GM21786 (cell line): ENCODE results near the gene MCHR2.
A peak's percentile ranks its signal among the peaks of the same experiment; 100 is the strongest.
"Not testable (repeated sequence)": the region's sequence is repeated elsewhere in the genome, so short reads cannot be mapped to it uniquely, and the experiment has no call there.

Experiments used
- ATAC-seq: cut with Tn5 transposase; IDR thresholded peaks from one replicate; pipeline ENCODE4 v1.9.1; 2021; ENCODE audit not compliant: unreplicated experiment

Gene MCHR2, protein sequence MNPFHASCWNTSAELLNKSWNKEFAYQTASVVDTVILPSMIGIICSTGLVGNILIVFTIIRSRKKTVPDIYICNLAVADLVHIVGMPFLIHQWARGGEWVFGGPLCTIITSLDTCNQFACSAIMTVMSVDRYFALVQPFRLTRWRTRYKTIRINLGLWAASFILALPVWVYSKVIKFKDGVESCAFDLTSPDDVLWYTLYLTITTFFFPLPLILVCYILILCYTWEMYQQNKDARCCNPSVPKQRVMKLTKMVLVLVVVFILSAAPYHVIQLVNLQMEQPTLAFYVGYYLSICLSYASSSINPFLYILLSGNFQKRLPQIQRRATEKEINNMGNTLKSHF

DNA sequence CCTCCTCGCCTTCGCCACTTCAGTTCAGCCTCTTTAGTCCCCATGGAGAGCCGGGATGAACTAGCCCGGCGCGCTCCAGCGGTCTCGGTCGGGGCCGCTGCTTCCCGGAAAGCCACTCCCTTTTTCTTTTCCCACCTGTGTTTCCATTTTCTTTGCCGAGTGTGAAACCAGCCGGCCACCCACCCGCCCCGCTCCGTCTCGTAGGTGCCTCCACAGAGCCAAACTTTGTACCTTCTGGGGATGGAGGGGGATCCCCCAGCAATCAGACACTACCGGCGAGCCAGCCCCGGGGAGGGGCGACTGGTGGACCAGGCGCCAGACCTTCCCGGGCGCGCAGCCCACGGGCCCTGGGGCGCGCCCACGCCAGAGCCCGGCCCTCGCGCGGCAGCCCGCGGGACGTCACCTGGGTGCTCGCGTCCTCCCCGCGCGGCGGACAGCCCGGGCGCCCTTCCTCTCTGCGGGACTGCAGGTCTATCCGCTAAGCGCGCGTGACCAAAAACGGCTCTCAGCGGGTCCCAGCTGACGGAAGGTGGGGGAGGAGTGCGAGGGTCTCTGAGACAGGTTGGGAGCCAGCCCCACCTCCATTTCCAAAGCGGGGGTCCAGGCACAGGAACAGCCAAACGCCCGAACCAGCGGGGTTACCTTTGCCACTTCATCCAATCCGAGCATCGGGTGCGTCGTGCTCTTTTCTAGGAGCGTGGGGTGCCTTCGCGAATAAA, at the start of gene MCHR2:
MCHR2 (minus strand) TSS at position 691 of the 719 bp plus-strand sequence. CDS start 38,076 bp downstream, outside the sequence.
- ATAC-seq = no peak

DNA sequence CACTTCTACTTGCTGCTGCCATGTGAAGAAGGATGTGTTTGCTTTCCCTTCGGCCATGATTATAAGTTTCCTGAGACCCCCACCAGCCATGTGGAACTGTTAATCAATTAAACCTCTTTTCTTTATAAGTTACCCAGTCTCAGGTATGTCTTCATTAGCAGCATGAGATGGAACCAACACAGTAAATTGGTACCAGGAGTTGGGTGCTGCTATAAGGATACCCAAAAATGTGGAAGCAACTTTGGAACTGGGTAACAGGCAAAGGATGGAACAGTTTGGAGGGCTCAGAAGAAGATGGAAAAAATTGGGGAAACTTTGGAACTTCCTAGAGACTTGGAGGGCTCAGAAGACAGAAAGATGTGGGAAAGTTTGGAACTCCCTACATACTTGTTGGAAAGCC, 44.5 kb upstream of the MCHR2 start:
- ATAC-seq = not testable (repeated sequence)

DNA sequence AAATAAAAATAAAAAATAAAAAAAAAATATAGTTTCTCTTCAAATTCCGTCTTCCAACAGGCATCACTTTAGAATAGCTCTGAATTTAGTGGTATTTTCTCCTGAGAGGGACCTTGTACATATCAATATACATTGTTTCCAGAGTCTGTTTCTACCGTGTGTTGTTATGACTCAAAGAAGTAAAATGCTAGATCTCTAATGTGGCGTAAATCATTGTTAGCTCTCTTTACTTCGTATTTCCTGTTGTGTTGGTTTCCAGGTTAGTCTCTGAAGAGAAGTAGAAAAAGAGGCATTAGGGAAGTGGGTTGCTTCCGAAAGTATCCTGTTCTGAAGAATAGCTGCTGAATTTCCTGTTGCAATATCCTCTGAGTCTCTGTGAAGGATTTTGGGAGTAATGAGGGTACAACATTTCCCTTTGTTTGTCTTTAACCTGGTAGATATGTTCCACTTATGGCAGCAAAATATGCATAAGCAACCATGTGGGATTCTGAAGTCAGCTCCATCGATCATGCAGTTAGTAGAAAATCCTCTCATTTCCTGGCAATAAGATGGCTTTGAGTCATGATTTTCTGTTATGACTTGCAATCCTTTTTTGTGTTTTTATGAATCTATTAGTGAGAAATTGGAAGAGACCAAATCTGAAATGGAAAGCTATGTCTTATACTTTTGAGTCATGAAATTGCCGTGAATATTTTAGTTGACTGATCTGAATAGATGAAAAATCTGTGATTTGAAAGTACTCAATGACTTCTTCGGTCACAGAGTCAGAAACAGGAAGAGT, 42.0 kb upstream of the MCHR2 start:
- ATAC-seq = peak; percentile 65

DNA sequence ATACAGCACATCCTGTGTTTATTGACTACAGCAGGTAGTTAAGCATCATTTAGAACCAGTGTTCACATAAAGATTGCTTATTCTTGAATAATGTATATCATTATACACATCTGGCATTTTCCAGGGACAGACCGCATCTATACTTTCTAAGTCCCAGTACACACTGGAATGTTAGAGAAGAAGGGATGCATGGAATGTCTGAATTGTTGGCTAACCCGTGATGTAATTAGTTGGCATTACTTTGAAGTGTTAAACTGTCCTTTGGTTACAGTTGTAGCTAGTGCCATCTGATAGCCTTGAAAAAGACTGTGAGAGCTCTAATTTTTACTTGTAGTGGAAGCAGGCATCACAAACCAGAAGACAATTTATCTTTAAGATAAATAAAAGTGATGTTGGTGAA, 29.8 kb upstream of the MCHR2 start:
- ATAC-seq = no peak

DNA sequence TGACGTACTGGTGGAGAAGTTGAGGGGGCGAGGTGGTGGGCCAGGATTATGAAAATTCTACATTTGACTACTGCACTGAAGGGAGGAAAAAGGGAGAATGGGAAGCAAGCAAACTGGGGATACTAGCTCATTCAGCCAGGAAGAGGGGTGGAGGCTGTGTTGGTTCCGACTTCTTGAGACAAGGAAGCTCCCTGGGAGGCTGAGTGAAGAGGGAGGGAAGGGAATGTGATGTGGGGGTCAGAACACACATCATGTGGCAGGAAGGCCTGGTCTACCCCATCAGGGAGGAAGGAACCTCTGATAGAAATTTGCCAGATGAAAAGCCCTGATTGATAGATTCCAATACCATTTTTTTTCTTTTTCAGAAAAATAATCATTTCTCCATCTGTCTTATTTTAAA, 28.8 kb upstream of the MCHR2 start:
- ATAC-seq = no peak

DNA sequence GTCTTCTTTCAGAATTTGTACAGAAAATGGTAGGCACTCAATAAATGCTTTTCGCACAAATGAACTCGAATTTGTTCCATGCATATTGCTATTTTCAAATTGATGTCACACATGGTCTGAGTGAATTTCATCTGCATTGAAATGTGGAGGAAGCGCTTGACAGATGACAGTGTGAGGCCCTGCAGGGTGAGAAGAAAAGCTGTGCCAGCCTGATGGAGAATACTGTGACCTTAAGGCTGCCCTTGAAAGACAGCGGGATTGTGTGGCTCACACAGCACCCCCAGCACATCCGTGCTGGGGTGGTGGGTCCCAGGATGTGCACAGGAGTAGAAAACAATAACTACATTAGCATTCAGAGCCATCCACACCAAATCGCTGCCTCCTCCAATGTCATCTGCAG, 14.8 kb upstream of the MCHR2 start:
- no peak for ATAC-seq

DNA sequence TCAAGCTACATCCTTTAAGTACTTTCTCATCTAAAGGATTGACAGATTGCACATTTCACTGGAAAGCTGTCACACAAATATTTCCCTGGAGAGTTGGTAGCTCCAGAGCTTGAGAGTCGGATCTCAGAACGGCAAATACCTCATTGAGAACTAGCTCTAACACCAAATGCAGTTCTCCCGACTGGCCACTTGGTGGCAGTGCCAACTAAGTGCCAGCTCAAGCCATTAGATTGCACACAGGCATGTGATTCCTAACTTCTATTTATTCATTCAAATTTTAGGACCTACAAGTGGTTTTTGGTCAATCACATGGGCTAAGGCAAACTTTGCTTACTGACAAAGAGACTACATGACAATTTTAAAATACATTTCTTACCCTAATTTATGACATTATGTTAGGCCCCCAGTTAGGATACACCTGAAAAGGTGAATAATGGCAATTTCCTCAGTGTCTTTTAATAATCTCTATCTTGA, 7.9 kb upstream of the MCHR2 start:
- ATAC-seq = peak; percentile 92

DNA sequence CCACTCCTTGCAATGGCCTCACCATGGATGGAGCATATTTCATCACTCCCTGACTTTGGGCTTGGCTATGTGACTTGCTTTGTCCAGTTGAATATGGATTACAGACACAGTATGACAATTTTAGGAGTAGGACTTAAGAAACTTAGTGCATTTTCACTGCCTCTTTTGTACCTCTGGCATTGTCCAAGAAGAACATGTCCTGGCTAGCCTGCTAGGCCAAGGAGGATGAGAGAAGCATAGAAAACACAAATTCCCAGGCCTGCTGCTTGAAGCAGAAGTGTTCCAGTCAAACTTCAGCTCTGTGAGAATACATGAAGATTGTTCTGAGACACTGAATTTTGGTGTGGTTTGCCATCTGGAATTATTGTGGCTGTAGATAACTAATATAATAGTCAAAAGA, 3.1 kb upstream of the MCHR2 start:
- no peak for ATAC-seq

DNA sequence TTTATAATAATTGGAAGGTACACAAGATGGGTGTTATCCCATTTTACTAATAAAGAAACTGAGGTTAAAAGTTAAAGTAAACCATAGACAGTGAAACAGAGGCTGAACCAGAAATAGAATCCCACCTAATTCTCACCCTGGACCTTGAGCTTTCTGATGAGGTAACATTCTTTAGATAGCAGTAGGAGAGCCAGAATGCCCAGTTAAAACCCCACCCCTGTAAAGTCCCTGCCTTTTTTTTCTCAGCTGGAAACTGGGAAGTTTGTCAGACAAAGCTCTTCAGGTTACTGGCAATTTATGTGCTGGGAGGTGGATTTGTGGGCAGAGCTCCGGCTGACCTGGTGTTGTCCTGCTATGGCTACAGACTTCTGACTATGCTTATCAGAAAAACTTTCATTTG, 1.9 kb upstream of the MCHR2 start:
- no peak for ATAC-seq

DNA sequence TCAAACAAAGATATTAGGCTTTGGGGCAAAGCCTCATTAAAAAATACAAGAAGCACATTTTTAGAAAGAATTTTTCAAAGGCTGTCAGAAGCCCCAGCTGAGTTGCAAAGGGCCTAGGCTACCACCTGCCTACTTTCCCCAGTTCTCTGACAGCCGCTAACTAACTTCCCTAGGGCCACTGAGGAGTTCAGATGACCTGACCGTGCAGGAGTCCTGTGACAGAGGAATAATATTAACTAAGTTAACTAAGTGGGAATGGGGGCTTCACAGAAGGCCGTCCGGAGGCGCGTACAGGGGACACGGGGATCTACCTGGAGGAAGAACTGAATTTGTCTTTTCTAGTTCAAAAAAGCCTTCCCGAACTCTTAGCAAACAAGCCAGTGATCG, 884 bp downstream of the MCHR2 start:
- ATAC-seq = no peak

DNA sequence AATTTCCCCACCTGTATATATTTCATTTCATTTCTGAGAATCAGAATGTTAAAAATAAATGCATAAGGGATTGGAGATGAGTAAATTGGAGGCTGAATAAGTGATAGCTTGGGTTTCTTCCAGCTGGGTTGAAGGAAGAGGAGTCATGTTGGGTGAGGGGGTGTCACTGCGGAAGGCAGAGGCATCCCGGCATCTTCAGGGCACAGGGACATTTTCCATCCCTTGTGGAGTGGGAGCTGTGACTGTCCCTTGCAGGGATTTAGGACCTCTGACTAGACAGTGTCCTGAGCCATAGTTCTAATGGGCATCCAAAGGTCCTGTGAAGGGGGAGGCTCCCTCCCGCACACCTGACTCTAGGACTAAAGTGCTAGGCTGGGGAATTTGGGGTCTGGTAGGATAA, 2.1 kb downstream of the MCHR2 start:
- ATAC-seq = no peak

DNA sequence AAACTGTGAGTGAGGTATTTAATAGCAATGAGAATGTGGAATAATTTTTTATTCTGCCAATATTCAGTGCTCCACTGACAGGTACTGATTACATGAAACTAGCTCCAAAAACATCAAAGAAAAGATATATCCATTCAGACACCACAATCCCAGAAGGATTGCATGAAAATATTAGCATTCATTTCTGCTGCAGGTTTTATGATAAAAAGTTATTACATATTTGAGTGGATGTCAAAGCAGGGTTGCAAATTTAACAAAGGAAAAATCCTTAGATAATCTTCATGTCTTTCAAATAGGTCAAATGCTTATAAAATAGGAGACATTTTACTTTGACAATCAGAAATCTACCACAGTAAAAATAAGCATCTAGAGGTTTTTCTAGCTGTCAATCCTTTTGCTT, 13.3 kb downstream of the MCHR2 start:
- ATAC-seq = no peak

DNA sequence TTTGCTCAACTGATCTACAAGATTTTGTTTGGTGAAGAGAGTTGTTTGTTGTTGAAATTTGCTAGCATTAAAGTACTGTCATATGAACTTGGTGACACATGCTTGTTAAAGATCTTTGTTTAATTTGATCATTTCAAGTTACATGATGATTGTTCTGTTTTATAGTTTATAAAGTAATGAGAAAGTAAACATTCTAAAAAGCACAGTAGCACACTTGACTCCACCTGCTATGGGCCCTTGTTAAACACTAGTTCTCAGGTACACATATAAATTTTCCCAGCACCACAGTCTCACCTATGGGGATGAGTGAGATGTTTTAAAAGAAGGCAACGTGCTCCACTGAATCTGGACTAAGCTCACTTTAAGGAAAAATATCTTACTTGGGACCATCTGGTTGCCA, 14.1 kb downstream of the MCHR2 start:
- ATAC-seq = no peak

DNA sequence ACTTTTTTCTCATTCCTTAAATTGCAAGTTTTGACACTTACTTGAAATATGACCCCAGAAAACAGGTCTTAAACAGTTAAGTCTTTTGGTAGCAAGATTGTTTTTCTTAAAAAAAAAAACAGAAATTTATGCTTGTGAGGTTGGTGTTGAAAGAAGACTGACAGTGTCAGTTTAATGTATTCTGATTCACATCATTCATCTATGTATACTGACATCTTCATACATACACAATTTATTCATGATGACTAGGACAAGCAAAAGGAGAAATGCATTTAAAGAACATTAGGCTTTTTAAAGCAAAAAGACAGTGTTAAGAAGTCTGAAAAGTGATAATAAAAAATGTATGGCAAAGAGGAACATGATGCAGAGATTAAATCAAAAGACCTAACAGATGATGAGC, 27.0 kb downstream of the MCHR2 start:
- ATAC-seq = no peak

DNA sequence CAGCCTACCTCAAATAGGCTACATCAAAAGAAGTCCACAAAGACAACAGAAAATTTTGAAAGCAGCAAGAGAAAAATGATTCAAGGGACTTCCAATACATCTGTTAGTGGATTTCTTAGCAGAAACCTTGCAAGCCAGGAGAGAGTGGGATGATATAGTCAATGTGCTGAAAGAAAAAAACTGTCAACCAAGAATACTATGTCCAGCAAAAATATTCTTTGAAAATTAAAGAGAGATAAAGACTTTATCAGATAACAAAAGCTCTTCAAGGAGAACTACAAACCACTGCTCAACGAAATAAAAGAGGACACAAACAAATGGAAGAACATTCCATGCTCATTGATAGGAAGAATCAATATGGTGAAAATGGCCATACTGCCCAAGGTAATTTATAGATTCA, 34.0 kb downstream of the MCHR2 start:
- ATAC-seq = no peak

DNA sequence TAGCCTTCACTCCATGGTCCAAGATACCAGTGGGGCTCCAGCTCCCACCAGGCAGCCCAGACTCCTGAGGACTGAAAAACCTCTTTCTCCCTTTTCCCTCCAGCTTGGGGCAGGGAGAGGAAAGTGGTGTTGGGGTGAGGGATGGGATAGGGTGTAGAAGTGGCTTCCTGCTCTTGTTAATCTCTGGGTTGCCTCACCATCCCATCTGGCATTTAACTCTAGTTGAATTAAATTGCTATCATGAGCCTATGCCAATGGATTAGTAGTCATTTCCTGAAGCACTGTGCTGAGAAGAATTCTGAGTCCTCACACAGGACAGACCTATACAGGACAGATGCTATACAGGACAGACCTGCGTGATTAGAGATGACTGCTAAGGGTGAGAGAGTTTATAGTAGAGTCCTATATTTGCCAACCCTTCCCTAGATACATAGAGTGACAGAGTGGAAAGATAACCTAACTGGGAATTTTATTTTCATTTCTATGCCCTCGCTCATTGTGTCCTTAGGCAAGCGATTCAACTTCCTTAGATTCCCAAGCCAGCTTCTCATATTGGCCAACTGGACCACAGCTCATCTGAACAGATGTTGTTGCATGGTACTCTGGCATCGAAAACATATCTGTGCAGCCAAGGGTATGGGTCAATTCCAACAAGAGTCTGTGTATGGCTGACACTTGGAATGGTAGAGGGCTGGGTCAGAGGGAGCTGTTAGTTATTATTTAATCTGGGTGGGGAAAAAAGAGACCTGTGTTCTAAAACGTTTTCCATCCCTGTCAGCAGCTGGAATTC, 42.8 kb downstream of the MCHR2 start:
- no peak for ATAC-seq

DNA sequence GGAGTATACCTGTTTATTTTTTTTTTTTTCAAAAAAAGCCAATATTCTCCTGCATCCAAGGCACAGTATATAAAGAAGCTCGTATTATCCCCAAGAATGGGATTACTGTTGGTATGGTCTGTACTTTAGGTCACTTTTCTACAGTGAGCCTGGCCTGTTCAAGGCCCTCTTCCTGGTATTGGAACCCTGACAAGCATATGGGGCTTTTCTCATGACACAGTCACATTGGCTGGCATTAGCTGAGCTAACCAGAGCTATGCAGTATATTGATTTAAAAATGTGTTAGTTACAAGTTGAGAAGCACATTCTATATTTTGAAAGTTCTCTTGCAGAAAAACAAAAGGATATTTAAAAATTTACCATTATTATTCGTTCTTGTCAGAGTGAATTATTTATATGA, 48.0 kb downstream of the MCHR2 start:
- ATAC-seq = no peak

DNA sequence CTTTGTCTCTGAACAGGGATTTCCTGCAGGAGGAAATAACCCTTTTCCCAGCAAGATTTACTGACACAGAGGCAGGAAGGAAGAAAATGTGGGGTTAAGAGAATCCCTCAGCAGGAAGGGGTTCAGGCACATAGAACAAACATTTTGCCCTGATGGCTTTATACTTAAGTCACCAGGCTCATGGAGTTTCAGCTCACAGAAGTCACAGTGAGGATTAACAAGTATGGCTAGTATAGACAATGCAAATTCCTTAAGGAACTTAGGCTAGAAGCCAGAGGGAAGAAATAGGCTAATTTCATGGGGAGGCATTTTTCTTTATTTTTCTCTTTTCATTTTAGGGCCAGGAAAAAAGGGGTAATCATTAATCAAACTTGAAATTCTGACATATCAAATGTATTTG, 50.2 kb downstream of the MCHR2 start:
- no peak for ATAC-seq

DNA sequence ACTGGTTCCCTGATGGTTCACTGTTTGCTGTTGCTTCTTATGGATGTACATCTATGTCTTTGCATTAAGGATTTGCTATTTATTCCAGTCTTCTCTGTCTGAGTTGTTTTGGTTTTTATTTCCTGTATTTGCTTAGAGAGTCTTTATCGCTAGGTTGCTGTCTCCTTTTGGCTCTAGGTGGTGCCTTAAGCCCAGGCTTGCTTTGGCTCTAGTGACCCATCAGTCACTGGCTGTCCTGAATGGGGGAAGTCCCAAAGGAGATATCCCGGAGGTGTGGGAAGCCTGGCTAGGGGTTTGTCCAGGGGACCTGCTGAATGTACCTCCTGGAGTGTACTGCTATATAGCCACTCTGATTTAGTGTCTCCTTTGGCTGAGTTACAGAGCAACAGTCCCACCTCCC, 53.4 kb downstream of the MCHR2 start:
- no peak for ATAC-seq

DNA sequence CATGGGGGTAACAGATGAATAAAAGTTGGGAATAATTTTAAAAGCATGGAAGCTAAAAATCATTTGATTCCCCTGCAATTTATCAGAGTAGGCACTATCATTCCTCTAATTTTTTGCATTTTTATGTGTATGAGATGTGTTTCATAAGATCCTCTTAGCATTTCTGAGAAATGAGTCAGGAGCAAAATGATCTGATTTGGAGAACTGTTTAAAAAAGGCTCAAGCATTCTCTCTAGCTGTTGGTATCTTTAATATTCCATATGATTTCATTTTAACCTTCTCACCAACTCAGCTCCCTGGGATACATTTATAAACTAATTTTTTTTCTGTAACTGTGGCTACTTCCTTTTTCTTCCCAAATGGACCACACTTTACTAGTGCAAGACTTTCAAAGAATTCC, 60.9 kb downstream of the MCHR2 start:
- no peak for ATAC-seq

DNA sequence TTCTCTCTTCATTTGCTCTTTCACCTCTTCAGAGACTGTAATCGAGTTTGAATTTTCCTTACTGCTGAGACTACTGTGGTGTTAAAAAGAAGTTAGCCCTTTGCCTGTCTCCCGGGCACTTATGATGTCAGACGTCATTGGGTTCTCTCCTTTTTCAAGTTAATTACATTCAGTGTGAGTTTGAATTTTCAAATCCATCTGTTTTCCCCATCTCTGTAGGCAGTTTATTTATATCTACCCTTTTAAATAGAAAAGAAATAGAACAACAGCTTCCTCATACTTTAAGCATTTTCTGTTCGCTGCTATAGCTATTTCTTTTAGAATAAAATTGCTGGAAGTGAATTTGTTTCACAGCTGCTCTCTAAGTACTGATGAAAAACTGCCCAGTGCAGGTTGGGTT, 81.4 kb downstream of the MCHR2 start:
- ATAC-seq = no peak
